Loucy (cell line): ENCODE measurements around the gene YWHAH.

ENCODE experiments used
- H2AFZ ChIP-seq: fragments of 200-600 bp; sonication (generic); 2 replicates; pipeline ENCODE4 v1.6.0; 2016; ENCODE audit warnings: antibody characterized with exemption, mild to moderate bottlenecking, low read length, moderate library complexity
- H3F3A ChIP-seq: fragments of 200-600 bp; 2 replicates; pipeline ENCODE4 v1.6.0; 2016; ENCODE audit warnings: antibody characterized with exemption, low read depth, mild to moderate bottlenecking
- H3K27me3 ChIP-seq: fragments of 200-600 bp; sonication (generic); 2 replicates; pipeline ENCODE4 v1.6.1; 2014; ENCODE audit warnings: low read length, mild to moderate bottlenecking; ENCODE audit not compliant: insufficient read depth, poor library complexity, severe bottlenecking
- H3K36me3 ChIP-seq: fragments of 200-600 bp; sonication (generic); 2 replicates; pipeline ENCODE4 v1.6.1; 2016; ENCODE audit warnings: low read length; ENCODE audit not compliant: insufficient read depth
- H3K4me1 ChIP-seq: fragments of 200-600 bp; sonication (generic); 2 replicates; pipeline ENCODE4 v1.5.1; 2014; ENCODE audit warnings: low read length, mild to moderate bottlenecking; ENCODE audit not compliant: insufficient read depth, poor library complexity, severe bottlenecking
- H3K4me2 ChIP-seq: fragments of 200-600 bp; sonication (generic); 2 replicates; pipeline ENCODE4 v1.6.0; 2014; ENCODE audit warnings: antibody characterized with exemption, low read length, low read depth, mild to moderate bottlenecking; ENCODE audit not compliant: poor library complexity, severe bottlenecking
- H3K4me3 ChIP-seq: fragments of 200-600 bp; sonication (generic); 2 replicates; pipeline ENCODE4 v1.5.1; 2014; ENCODE audit warnings: low read length, mild to moderate bottlenecking, mixed read lengths; ENCODE audit not compliant: poor library complexity, severe bottlenecking
- H3K79me2 ChIP-seq: fragments of 200-600 bp; sonication (generic); 2 replicates; pipeline ENCODE4 v1.6.1; 2014; ENCODE audit warnings: low read length; ENCODE audit not compliant: insufficient read depth
- H3K9ac ChIP-seq: fragments of 200-600 bp; sonication (generic); 2 replicates; pipeline ENCODE4 v1.6.0; 2014; ENCODE audit warnings: mild to moderate bottlenecking, low read depth, low read length, moderate library complexity; ENCODE audit not compliant: poor library complexity, severe bottlenecking
- H3K9me2 ChIP-seq: fragments of 200-600 bp; sonication (generic); replicated peaks from 2 replicates; pipeline ENCODE4 v1.6.1; 2016; ENCODE audit warnings: low read depth, low read length, mixed read lengths
- H3K9me3 ChIP-seq: fragments of 200-600 bp; sonication (generic); 2 replicates; pipeline ENCODE4 v1.6.1; 2014; ENCODE audit warnings: mild to moderate bottlenecking, antibody characterized with exemption, low read length, low read depth; ENCODE audit not compliant: insufficient read depth
- H4K20me1 ChIP-seq: fragments of 200-600 bp; sonication (generic); 2 replicates; pipeline ENCODE4 v1.6.0; 2014; ENCODE audit warnings: antibody characterized with exemption, low read length, mild to moderate bottlenecking; ENCODE audit not compliant: insufficient read depth, poor library complexity, severe bottlenecking
- EZH2phosphoT487 ChIP-seq: fragments of 200-600 bp; IDR thresholded peaks from 2 replicates; pipeline ENCODE4 v1.6.1; 2018; ENCODE audit warnings: antibody characterized with exemption, mild to moderate bottlenecking, moderate library complexity, borderline replicate concordance
- TF ChIP-seq, protein P1 (sequence below): fragments of 200-600 bp; sonication (generic); conservative IDR thresholded peaks from 2 replicates; pipeline ENCODE4 v1.5.1; 2014; ENCODE audit warnings: mild to moderate bottlenecking, antibody characterized with exemption, low read length

The YWHAH gene

DNA sequence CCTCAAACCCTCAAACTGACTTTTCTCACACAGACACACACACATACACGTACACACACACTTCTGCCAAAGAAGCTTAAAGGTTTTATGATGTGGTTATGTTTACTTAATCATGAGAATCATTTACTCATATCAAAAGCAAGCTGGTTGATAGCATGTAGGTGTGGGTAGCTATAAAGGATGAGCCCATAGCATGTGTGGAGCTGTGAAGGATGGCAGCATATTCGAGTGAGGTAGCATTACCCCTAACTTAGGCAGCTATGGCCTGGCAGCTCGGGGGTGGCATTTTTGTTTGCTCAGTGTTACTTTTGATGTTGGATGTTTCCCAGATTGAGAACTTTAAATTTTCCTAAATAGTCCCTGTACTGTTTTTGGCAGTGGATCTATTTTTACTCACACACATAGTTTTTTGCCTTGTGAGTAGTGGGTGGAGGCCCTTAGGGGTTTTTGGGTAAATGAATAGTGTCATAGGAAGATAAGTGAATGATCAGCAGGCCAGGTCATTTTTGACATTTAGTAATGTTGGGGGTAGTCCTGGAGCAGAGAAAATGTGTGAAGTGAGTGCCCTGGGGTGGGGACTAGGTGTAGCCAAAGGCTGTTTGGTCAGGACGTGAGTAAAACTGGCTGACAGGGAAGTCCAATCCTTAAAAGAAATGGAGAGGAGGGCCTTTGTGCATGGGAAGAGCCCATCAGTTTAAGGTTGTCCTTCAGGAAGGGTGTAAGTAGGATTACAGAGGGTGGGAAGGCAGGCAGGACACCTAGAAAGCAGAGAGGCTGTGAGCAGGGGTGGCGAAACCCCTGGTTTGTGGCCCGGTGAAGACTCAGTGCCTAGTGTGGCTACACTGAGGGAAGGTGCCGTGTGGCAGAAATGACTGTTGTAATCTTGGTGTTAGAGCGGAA, 7.1 kb downstream of the YWHAH start:
- Histone ChIP-seq H4K20me1 (peaks cover 90% of the 10 kb centered on the region), H3K9ac (no peak overlapping the region), H3K79me2 (peaks cover 99% of the 10 kb centered on the region), H3K4me2 (peak overlapping the region; percentile 45), H3F3A (peaks cover 3% of the 10 kb centered on the region; the same call in 1 of the 2 replicates), H3K9me3 (no peaks in the 10 kb centered on the region), H3K27me3 (no peaks in the 10 kb centered on the region), H2AFZ (no peak overlapping the region), H3K4me1 (peaks cover 58% of the 10 kb centered on the region), H3K9me2 (no peaks in the 10 kb centered on the region), H3K4me3 (no peak overlapping the region), H3K36me3 (peaks cover 32% of the 10 kb centered on the region; the same call in 1 of the 2 replicates)
- no peak for TF ChIP-seq EZH2phosphoT487
- TF ChIP-seq, protein P1, sequence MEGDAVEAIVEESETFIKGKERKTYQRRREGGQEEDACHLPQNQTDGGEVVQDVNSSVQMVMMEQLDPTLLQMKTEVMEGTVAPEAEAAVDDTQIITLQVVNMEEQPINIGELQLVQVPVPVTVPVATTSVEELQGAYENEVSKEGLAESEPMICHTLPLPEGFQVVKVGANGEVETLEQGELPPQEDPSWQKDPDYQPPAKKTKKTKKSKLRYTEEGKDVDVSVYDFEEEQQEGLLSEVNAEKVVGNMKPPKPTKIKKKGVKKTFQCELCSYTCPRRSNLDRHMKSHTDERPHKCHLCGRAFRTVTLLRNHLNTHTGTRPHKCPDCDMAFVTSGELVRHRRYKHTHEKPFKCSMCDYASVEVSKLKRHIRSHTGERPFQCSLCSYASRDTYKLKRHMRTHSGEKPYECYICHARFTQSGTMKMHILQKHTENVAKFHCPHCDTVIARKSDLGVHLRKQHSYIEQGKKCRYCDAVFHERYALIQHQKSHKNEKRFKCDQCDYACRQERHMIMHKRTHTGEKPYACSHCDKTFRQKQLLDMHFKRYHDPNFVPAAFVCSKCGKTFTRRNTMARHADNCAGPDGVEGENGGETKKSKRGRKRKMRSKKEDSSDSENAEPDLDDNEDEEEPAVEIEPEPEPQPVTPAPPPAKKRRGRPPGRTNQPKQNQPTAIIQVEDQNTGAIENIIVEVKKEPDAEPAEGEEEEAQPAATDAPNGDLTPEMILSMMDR: no peak

DNA sequence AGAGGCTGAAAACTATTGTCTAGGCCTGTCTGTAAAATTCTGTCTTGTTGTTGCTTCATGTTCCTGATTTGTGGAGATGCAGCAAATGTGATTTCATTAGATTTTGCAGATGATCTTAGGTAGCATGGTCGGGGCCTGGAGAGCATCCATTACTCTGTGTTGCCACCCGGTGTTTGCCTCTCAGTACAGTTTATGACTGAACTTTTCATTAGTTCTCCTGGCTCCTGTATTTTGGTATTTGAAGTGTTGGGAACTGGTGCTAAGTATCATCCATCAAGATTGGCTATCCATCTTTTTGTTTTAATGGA, 7.7 kb downstream of the YWHAH start:
- Histone ChIP-seq H3K4me3 (no peak overlapping the region), H3K36me3 (peaks cover 38% of the 10 kb centered on the region), H3K9me2 (no peaks in the 10 kb centered on the region), H2AFZ (no peak overlapping the region), H3K4me2 (peak overlapping the region; percentile 45), H3K27me3 (no peaks in the 10 kb centered on the region), H3F3A (peaks cover 3% of the 10 kb centered on the region; the same call in 1 of the 2 replicates), H3K9ac (peak overlapping the region; percentile 7), H3K79me2 (peaks cover 99% of the 10 kb centered on the region), H3K9me3 (no peaks in the 10 kb centered on the region), H3K4me1 (peaks cover 53% of the 10 kb centered on the region), H4K20me1 (peaks cover 90% of the 10 kb centered on the region)
- TF ChIP-seq EZH2phosphoT487: no peak
- TF ChIP-seq, protein P1: peak; percentile 56

DNA sequence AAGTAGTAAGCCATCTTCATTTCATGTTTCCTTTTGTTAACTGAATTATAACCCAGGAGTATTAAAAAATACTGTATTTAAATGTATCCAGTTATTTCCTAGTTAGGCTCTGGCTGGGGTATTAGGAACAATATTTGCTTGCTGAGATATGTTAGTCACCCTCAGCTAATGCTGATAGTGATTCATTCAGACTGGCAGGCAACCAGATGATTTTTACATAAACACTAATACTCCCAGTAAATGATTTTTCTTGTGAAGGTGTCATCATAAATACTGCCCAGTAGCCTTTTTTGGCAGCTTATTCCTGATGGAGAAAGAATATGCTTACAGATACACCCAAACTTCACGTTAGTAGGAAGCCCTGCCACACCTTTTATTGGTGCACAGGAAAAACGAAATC, 8.1 kb downstream of the YWHAH start:
- TF ChIP-seq, protein P1: no peak
- TF ChIP-seq EZH2phosphoT487: no peak
- H3K27me3 ChIP-seq: no peaks in the 10 kb centered on the region
- H3K4me1 ChIP-seq: peaks cover 50% of the 10 kb centered on the region
- peak overlapping the region; percentile 7 for H3K9ac ChIP-seq
- peaks cover 41% of the 10 kb centered on the region for H3K36me3 ChIP-seq
- H3K4me3 ChIP-seq: no peak overlapping the region
- peaks cover 91% of the 10 kb centered on the region for H4K20me1 ChIP-seq
- H3K79me2 ChIP-seq: peaks cover 98% of the 10 kb centered on the region
- peak overlapping the region; percentile 45 for H3K4me2 ChIP-seq
- no peak overlapping the region for H2AFZ ChIP-seq
- H3K9me3 ChIP-seq: no peaks in the 10 kb centered on the region
- peaks cover 3% of the 10 kb centered on the region; the same call in 1 of the 2 replicates for H3F3A ChIP-seq
- no peaks in the 10 kb centered on the region for H3K9me2 ChIP-seq
